Activated T-cell treated with anti-CD3 and anti-CD28 coated beads, Interleukin-2, amount 50 U/mL, for 24 hours (primary cell): ENCODE data around the gene BRAF.
"Not testable (repeated sequence)": the region's sequence is repeated elsewhere in the genome, so short reads cannot be mapped to it uniquely, and the experiment has no call there.

ENCODE experiments used
- DNase-seq: peaks from one replicate; pipeline ENCODE4 v3.0.0-alpha.2; 2020
- H3K27ac Mint-ChIP-seq: 2 replicates; pipeline ENCODE4 v1.8.0; 2020; ENCODE audit warnings: mild to moderate bottlenecking, mixed read lengths
- H3K27me3 Mint-ChIP-seq: 2 replicates; pipeline ENCODE4 v1.8.0; 2020; ENCODE audit warnings: mixed read lengths
- H3K36me3 Mint-ChIP-seq: 2 replicates; pipeline ENCODE4 v1.8.0; 2020; ENCODE audit warnings: low read depth, mixed read lengths
- H3K4me1 Mint-ChIP-seq: 2 replicates; pipeline ENCODE4 v1.8.0; 2020; ENCODE audit warnings: low read depth, mixed read lengths
- H3K4me3 Mint-ChIP-seq: 2 replicates; pipeline ENCODE4 v1.8.0; 2020; ENCODE audit warnings: mild to moderate bottlenecking, moderate library complexity, mixed read lengths
- H3K9me3 Mint-ChIP-seq: 2 replicates; pipeline ENCODE4 v1.8.0; 2020; ENCODE audit warnings: mixed read lengths

BRAF gene

DNA sequence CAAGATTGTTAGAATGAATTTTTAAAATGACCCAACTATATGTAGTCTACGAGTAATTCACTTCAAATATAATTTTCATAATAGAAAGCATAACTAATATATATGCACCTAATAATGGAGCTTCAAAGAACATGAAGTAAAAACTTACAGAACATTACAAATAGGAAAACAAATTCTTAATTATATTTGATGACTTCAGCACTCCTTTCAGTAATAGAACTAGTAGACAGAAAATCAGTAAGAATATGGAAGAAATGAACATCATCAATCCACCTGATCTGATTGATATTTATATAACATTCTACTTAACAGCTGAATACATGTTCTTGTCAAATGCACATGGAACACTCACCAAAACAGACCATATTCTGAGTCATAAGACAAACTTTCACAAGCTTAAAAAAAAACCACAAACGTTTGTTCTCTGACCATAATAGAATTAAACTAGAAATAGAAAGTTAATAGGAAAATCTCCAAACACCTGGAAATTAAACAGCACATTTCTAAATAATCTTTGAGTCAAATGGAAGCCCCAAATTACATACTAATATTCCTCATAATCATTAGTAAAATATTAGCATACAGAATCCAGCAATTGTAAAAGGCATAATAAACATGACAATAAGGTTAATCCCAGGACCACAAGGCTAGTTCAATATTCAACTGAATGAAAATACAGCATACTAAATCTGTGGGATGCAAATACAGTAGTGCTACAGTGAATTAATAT, 48.0 kb downstream of the BRAF start:
- no peaks in the 10 kb centered on the region for H3K27me3 Mint-ChIP-seq
- peaks cover 30% of the 10 kb centered on the region for H3K36me3 Mint-ChIP-seq
- no peak for DNase-seq
- H3K4me3 Mint-ChIP-seq = no peak overlapping the region
- H3K27ac Mint-ChIP-seq = no peak overlapping the region
- H3K9me3 Mint-ChIP-seq = no peaks in the 10 kb centered on the region
- peaks cover 59% of the 10 kb centered on the region for H3K4me1 Mint-ChIP-seq

DNA sequence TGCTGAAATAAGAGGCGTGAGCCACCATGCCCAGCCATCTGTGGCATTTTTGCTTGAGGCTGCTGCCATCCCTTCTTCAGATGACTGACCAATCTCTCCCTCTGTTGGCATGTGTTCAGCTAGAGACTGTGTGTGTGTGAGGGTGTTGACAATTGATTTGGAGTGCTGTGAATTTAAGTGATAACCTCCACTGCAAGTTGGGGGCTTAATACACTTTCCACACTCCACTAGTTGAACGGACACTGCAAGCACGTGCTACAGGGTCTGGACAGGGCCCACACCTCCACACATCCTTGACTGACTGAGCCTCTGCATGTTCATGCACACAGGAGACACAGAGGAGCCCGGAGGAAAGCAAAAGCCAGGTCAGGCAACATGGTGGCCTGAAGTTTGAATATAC, 51.3 kb downstream of the BRAF start:
- Mint-ChIP-seq H3K9me3 (no peaks in the 10 kb centered on the region), H3K27me3 (no peaks in the 10 kb centered on the region), H3K27ac (no peak overlapping the region), H3K36me3 (peaks cover 20% of the 10 kb centered on the region), H3K4me1 (peaks cover 65% of the 10 kb centered on the region), H3K4me3 (no peak overlapping the region)
- no peak for DNase-seq

DNA sequence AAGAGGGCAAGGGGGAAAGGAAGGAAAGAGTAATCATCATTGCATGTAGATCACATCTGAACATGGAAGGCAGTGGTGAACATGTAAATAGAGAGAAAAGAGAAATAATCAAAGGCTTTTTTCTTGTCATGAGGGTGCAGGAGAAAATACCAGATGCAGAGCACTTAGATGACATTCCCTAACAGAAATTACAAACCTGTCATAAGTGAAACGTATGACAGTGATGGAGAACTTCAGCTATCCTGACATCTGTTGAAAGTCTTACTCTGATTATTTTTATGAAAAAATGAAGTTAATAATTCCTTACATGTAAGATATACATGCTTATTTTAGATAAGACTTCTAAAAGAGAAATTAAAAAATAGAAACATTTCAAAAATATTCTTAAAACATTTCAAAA, 54.7 kb downstream of the BRAF start:
- Mint-ChIP-seq H3K4me1 (peaks cover 56% of the 10 kb centered on the region), H3K36me3 (peaks cover 24% of the 10 kb centered on the region), H3K27me3 (no peaks in the 10 kb centered on the region), H3K9me3 (no peaks in the 10 kb centered on the region), H3K27ac (no peak overlapping the region), H3K4me3 (no peak overlapping the region)
- no peak for DNase-seq

DNA sequence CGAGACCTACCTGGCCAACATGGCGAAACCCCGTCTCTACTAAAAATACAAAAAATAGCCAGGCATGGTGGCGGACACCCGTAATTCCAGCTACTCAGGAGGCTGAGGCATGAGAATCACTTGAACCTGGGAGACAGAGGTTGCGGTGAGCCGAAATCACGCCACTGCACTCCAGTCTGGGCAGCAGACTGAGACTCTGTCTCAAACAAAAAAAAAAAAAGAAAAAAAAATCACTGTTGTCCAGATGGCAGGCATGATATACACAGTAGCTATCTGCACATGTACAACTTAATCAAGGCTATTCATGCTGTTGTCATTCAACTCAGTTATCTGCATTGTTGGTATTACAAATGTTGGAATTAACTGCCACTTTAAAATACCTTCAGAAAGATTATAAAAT, 55.3 kb downstream of the BRAF start:
- peaks cover 4% of the 10 kb centered on the region for H3K9me3 Mint-ChIP-seq
- peaks cover 54% of the 10 kb centered on the region for H3K4me1 Mint-ChIP-seq
- peaks cover 22% of the 10 kb centered on the region for H3K36me3 Mint-ChIP-seq
- no peak overlapping the region for H3K4me3 Mint-ChIP-seq
- no peaks in the 10 kb centered on the region for H3K27me3 Mint-ChIP-seq
- DNase-seq = no peak
- no peak overlapping the region for H3K27ac Mint-ChIP-seq

DNA sequence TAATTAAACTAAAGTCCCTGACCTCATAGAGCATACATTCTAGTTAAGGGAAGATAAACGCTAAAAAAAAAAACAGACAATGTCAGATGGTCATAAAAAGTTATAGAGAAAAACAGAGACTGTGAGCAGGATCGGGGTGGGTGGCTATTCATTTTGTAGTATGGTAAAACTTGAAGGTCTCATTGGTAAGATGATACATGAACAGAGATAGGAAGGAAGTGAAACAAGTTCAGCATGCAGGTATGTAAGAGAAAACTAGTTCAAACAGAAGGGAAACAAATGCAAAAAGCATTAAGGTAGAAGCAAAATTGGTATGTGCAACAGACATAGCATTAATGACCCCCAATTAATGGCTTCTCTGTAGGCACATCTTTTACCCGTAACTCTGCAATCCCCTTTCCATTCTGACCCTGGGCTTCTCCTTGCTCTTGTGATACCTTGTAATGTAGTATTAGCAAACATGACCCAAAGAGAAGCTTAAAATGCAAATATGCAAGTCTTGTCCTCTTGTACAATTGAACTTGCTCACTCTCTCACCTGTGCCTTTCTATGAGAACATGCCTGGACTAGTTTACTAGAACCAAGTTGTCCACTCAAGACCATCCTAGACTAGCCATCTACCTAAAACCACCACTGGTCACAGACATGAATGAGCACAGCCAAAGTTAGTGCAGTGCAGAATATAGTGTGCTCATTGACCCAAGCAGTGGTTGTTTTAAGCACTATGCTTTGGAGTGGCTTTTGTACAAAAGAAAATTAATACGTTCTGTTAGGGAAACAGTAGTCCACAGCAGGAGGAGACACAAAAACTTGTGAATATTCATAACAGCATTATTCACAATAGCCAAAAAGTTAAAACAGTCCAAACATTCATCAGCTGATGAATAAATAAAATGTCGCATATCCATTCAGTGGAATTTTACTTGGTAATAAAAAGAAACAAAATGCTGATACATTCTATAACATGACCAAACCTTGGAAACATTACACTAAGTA, 57.0 kb downstream of the BRAF start:
- Mint-ChIP-seq H3K36me3 (peaks cover 29% of the 10 kb centered on the region), H3K27me3 (no peaks in the 10 kb centered on the region), H3K4me3 (no peak overlapping the region), H3K27ac (no peak overlapping the region), H3K9me3 (peaks cover 9% of the 10 kb centered on the region), H3K4me1 (peaks cover 58% of the 10 kb centered on the region)
- no peak for DNase-seq

DNA sequence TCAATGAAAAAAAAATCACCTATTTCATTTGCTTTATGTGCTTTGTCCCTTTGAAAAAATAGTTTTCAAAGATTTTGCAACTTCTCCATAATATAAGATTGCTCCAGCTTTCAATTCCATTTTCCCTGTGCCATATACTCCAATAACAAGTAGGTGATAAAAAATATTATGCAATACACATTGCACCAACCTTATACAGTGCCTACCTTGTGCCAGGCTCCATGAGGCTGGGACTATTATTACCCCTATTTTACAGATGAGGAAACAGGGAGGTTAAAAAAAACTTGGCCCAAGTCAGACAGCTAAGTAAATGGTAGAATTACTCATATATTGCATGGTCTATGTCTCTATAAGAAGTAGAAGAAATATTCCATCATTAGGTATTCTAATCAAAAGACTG, 57.8 kb downstream of the BRAF start:
- H3K4me1 Mint-ChIP-seq = peaks cover 63% of the 10 kb centered on the region
- H3K4me3 Mint-ChIP-seq = no peak overlapping the region
- H3K27me3 Mint-ChIP-seq = no peaks in the 10 kb centered on the region
- no peak overlapping the region for H3K27ac Mint-ChIP-seq
- no peak for DNase-seq
- peaks cover 29% of the 10 kb centered on the region for H3K36me3 Mint-ChIP-seq
- H3K9me3 Mint-ChIP-seq = peaks cover 9% of the 10 kb centered on the region

DNA sequence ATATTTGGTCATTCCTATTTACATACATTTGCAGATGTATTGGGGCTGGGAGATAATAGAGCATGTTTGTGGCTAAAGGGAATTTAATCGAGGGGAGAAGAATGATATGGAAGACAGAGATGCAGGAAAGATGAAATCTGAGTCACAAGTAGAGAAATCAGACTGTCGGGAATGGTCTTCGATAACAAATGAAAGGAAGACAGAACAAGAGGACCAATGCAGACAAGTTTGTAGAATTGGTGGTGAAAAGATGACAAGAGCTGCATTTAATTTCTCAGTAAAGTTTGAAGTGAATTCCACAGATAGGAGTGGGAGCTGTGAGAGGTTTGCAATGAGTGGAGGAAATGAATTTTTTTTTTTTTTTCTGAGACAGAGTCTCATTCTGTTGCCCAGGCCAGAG, 60.0 kb downstream of the BRAF start:
- Mint-ChIP-seq H3K36me3 (peaks cover 29% of the 10 kb centered on the region), H3K4me3 (no peak overlapping the region), H3K27me3 (no peaks in the 10 kb centered on the region), H3K4me1 (peaks cover 59% of the 10 kb centered on the region), H3K27ac (no peak overlapping the region), H3K9me3 (peaks cover 9% of the 10 kb centered on the region)
- DNase-seq = no peak

DNA sequence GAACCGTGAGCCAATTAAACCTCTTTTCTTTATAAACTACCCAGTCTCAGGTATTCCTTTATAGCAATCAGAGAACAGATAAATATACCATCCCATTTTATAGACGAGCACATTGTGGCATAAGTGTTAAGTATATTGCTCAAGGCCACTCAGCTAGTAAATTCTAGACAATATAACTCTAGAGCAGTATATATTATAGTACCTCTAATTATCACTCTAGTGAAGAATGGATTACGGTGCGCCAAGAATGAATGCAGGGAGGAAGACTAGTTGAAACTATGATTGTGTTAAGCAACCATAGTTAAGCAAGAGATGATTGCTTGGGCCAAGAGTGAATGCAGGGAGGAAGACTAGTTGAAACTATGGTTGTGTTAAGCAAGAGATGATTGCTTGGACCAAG, 60.9 kb downstream of the BRAF start:
- Mint-ChIP-seq H3K27ac (no peak overlapping the region), H3K4me3 (no peak overlapping the region), H3K4me1 (peaks cover 57% of the 10 kb centered on the region), H3K36me3 (peaks cover 32% of the 10 kb centered on the region), H3K9me3 (peaks cover 9% of the 10 kb centered on the region), H3K27me3 (no peaks in the 10 kb centered on the region)
- DNase-seq = no peak

DNA sequence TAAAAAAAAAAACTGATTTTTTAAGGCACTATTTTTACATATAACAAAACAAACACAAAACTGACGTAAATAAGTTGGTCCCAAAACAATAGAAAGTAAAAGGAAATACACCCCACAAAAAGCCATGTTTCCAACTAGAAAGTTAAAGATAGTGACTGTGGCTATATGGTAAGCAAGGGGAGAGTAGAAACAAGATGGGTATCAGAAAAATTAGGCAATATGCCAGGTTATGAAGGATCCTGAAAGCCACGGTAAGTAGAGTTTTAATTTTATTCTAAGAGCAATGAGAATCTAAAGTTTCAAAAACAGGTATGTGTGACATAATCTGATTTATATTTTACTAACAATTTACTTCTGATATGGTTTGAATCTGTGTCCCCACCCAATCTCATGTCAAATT, 61.5 kb downstream of the BRAF start:
- H3K4me3 Mint-ChIP-seq = no peak overlapping the region
- no peak for DNase-seq
- H3K27me3 Mint-ChIP-seq = no peaks in the 10 kb centered on the region
- peaks cover 29% of the 10 kb centered on the region for H3K36me3 Mint-ChIP-seq
- no peak overlapping the region for H3K27ac Mint-ChIP-seq
- H3K9me3 Mint-ChIP-seq = peaks cover 9% of the 10 kb centered on the region
- H3K4me1 Mint-ChIP-seq = peaks cover 53% of the 10 kb centered on the region

DNA sequence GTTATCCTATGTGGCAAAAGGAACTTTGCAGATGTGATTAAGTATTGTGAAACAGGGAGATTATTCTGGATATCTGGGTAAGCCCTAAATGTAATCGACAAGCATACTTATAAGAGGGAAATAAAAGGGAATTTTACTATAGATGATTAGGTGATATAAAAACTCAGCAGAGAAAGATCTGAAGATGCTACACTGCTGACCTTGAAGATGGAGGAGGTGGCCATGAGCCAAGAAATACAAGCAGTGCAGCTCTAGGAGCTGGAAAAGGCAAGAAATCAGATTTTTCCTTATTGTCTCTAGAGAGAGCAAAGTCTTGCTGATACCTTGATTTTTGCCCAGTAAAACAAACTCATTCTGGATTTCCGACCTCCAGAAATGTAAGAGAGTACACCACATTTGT, 67.7 kb downstream of the BRAF start:
- Mint-ChIP-seq H3K4me1 (peaks cover 50% of the 10 kb centered on the region), H3K36me3 (peaks cover 11% of the 10 kb centered on the region), H3K9me3 (no peaks in the 10 kb centered on the region), H3K27ac (no peak overlapping the region), H3K4me3 (no peak overlapping the region), H3K27me3 (no peaks in the 10 kb centered on the region)
- no peak for DNase-seq

DNA sequence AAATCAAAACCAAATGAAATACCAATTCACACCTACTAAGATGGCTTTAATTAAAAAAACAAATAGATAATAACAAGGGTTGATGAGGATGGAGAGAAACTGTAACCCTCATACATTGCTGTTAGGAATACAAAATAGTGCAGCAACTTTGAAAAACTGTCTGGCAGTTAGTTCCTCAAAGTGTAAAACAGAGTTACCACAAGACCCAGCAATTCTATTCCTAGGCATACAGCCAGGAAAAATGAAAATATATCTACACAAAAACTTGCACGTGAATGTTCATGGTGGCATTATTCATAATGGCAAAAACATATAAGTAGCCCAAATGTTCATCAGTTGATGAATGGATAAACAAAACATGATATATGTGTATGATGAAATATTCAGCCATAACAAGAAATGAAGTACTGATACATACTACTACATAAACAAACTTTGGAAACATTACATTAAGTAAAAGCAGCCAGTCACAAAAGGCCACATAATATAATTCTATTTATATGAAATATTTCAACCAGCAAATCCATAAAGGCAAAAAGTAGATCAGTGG, 83.5 kb downstream of the BRAF start:
- H3K36me3 Mint-ChIP-seq = peaks cover 52% of the 10 kb centered on the region
- H3K9me3 Mint-ChIP-seq = no peaks in the 10 kb centered on the region
- no peak overlapping the region for H3K27ac Mint-ChIP-seq
- H3K4me3 Mint-ChIP-seq = no peak overlapping the region
- no peaks in the 10 kb centered on the region for H3K27me3 Mint-ChIP-seq
- H3K4me1 Mint-ChIP-seq = no peaks in the 10 kb centered on the region
- DNase-seq = no peak

DNA sequence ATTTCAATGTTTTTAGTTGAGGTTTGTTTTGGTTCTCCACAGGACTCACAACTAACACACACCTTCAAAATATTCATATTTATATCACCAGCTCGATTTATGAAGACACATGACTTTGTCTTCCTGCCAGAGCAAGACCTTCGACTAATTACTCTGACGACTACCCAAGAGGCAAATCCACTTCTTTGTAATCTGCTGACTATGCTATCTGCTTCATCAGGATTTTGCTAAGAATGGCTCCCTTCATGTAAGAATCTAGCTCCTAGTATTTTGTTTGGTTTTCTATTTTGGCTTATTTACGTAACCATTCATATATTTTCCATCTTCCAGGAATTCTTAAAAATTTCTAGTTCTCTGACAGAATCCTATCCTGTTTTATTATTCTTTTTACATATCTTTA, 93.0 kb downstream of the BRAF start:
- no peak overlapping the region for H3K4me3 Mint-ChIP-seq
- peaks cover 43% of the 10 kb centered on the region for H3K36me3 Mint-ChIP-seq
- DNase-seq = no peak
- no peaks in the 10 kb centered on the region for H3K27me3 Mint-ChIP-seq
- H3K4me1 Mint-ChIP-seq = no peaks in the 10 kb centered on the region
- no peak overlapping the region for H3K27ac Mint-ChIP-seq
- H3K9me3 Mint-ChIP-seq = no peaks in the 10 kb centered on the region

DNA sequence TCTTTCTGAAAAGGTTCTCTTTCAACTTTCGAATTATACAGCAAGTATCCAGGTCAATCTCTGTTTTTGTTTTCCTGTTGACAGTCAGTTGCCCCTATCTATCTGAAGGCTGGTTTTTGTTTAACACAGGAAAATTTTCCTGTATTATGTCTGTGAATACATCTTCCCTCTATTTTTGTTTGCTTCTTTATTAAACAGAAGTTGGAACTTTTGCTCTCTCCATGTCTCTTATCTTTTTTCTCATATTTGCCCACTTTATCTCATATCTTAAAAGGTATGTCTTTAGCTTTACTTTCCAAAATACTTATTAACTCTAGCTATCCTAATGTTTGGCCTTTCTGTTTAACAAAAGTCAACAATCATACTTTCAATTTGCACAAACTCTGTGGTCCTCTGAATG, 95.0 kb downstream of the BRAF start:
- Mint-ChIP-seq H3K36me3 (peaks cover 45% of the 10 kb centered on the region), H3K27me3 (no peaks in the 10 kb centered on the region), H3K4me3 (no peak overlapping the region), H3K27ac (no peak overlapping the region), H3K9me3 (no peaks in the 10 kb centered on the region), H3K4me1 (no peaks in the 10 kb centered on the region)
- no peak for DNase-seq

DNA sequence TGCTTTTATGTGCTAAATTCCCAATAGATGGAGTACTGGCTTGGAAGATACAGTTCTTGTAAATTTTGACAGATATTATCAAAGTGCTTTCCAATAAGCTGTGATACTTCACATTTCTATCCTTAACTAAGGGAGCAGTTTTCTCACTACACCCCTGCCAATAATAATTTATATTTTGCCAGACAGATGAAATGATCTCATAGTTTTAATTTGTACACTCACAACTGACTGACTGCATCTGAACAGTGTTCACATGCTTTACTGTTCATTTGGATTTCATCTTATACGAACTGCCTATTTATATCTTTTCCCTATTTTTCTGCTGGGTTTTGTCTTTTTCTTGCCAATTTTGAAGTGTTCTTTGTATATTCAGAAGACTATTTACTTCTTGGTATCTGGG, 96.0 kb downstream of the BRAF start:
- H3K27me3 Mint-ChIP-seq = no peaks in the 10 kb centered on the region
- no peak overlapping the region for H3K27ac Mint-ChIP-seq
- H3K9me3 Mint-ChIP-seq = no peaks in the 10 kb centered on the region
- no peaks in the 10 kb centered on the region for H3K4me1 Mint-ChIP-seq
- no peak overlapping the region for H3K4me3 Mint-ChIP-seq
- peaks cover 41% of the 10 kb centered on the region for H3K36me3 Mint-ChIP-seq
- no peak for DNase-seq

DNA sequence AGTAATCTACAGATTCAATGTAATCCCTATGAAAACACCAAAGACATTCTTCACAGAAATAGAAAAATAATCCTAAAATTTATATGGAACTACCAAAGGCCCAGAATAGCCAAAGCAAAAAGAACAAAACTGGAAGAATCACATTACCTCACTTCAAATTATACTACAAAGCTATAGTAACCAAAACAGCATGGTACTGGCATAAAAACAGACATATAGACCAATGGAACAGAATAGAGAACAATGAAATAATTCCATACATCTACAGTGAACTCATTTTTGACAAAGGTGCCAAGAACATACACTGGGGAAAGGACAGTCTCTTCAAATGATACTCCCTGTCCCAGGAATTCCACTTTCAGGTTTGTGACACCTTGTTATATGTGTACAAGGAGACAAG, 107.3 kb downstream of the BRAF start:
- H3K4me3 Mint-ChIP-seq, DNase-seq, H3K4me1 Mint-ChIP-seq, H3K9me3 Mint-ChIP-seq, H3K27ac Mint-ChIP-seq, H3K27me3 Mint-ChIP-seq: not testable (repeated sequence)
- peaks cover 30% of the 10 kb centered on the region for H3K36me3 Mint-ChIP-seq
